Measurements from ENCODE around the gene TAF4B. TPM values are rescaled to one million over a fixed set of nuclear protein-coding genes. Genes with fewer than 3 reads are reported as not detected.
"Not testable (repeated sequence)": the region's sequence is repeated elsewhere in the genome, so short reads cannot be mapped to it uniquely, and the experiment has no call there.

Gene TAF4B
- total and polyA plus RNA-seq, 12 donors, result 0.73 to 1.8 (median 1.5) TPM

DNA sequence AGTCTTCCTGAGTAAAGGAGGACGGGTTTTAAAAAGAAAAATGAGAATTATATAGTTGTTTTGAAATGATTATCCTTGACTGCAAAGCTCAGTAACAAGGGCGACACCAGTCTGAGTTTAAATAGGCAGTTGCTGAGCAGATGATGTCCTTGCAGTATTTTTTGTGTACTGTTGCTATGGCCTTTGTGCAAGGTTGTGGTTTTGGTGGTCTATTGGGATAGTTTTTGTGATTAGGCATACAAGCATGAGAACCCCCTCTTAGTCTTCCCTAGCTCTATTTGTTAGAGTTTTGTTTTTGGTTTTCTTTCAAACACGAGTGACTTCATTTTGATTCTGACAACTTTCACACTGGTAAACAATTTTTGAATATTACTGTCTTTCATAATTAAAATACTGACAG lies 64.1 kb downstream of the TAF4B start:
- WGBS, 2 donors, result 90 to 92% methylated on average over 3 of the region's 3 CpGs
- Histone ChIP-seq H3K36me3 (peaks cover 0 to 19% (median 0%) of the 10 kb centered on the region in 9 donors), H3K9me3 (no peaks in the 10 kb centered on the region)

DNA sequence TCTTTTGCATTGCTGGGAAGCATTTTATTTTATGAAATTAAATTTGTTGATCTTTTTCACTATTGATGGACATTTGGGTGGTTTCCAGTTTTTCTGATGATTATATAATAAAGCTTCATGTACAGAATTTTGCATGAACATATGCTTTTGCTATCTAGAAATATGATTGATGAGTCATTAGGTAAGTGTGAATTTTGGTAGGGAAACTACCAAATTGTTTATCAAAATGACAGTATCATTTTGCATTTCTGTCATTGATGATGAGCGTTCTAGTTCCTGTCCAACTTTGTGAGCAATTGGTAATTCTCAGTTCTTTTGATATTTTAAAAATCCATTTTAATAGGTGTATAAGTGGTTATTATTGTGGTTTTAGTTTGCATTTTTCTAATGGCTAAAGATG lies 67.7 kb downstream of the TAF4B start:
- WGBS, 2 donors, result 87 to 92% methylated on average over 1 of the region's 1 CpG
- Histone ChIP-seq H3K27ac (no peak overlapping the region), H3K36me3 (peaks cover 0 to 3% (median 0%) of the 10 kb centered on the region in 9 donors), H3K9me3 (no peaks in the 10 kb centered on the region), H3K27me3 (no peaks in the 10 kb centered on the region), H3K4me3 (no peak overlapping the region), H3K4me1 (no peaks in the 10 kb centered on the region)
- intact Hi-C loops (cut with DNase I), result no loop called here
- TF ChIP-seq, protein P1, sequence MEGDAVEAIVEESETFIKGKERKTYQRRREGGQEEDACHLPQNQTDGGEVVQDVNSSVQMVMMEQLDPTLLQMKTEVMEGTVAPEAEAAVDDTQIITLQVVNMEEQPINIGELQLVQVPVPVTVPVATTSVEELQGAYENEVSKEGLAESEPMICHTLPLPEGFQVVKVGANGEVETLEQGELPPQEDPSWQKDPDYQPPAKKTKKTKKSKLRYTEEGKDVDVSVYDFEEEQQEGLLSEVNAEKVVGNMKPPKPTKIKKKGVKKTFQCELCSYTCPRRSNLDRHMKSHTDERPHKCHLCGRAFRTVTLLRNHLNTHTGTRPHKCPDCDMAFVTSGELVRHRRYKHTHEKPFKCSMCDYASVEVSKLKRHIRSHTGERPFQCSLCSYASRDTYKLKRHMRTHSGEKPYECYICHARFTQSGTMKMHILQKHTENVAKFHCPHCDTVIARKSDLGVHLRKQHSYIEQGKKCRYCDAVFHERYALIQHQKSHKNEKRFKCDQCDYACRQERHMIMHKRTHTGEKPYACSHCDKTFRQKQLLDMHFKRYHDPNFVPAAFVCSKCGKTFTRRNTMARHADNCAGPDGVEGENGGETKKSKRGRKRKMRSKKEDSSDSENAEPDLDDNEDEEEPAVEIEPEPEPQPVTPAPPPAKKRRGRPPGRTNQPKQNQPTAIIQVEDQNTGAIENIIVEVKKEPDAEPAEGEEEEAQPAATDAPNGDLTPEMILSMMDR (IDR thresholded peaks at IDR 0.05), result no peak
- ATAC-seq (no peak), DNase-seq (no peak)

More for the DNA sequence above, 64.1 kb downstream of the TAF4B start:
- intact Hi-C loops (cut with DNase I), result no loop called here
- DNase-seq, result no peak
- Histone ChIP-seq H3K4me1 (no peaks in the 10 kb centered on the region), H3K27me3 (no peaks in the 10 kb centered on the region), H3K27ac (no peak overlapping the region), H3K4me3 (no peak overlapping the region)
- ATAC-seq, result no peak
- TF ChIP-seq, protein P1 (IDR thresholded peaks at IDR 0.05), result no peak

DNA sequence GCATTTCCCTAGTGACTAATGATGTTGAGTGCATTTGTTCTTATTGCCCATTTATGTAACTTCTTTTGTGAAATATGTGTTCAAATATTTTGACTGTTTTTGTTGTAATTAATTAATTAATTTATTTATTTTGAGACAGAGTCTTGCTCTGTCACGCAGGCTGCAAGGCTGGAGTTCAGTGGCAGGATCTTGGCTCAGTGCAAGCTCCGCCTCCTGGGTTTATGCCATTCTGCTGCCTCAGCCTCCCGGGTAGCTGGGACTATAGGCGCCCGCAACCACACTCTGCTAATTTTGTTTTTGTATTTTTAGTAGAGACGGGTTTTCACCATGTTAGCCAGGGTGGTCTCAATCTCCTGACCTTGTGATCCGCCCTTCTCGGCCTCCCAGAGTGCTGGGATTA lies 71.9 kb downstream of the TAF4B start:
- TF ChIP-seq, protein P1 (IDR thresholded peaks at IDR 0.05), result no peak
- no peak for ATAC-seq
- Histone ChIP-seq H3K9me3 (no peaks in the 10 kb centered on the region), H3K36me3 (peaks cover 0 to 1% (median 0%) of the 10 kb centered on the region in 9 donors), H3K4me3 (no peak overlapping the region), H3K4me1 (no peaks in the 10 kb centered on the region), H3K27ac (no peak overlapping the region), H3K27me3 (no peaks in the 10 kb centered on the region)
- WGBS, 2 donors, result 93 to 95% methylated on average over 8 of the region's 8 CpGs
- intact Hi-C loops (cut with DNase I), result no loop called here
- DNase-seq, result no peak

DNA sequence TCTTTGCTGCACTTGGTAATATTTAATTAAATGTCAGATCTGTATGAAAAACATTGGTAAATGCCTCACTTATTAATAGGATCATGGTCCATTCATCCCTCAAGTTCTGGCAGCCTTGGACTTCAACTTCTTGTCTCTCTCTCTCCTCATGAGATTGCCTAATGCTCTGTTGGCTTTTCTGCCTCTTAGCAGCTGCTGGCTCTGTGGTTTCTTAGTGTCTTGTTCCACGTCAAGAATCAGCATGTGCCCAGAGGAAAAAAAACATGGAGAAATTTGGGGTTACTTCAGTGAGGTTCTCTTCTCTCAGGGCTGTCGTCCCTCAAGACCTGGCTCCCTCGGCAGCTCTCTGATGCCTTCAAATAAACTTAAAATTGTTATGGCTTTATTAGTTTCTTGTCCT lies 75.4 kb downstream of the TAF4B start:
- peak in 1 of 8 donors; percentile 16 for ATAC-seq
- intact Hi-C loops (cut with DNase I), result loop anchor here in 3 of 10 donors (10.0 kb wide), 3 partner anchors 353 to 503 kb away; no protein-coding TSS in a partner anchor

DNA sequence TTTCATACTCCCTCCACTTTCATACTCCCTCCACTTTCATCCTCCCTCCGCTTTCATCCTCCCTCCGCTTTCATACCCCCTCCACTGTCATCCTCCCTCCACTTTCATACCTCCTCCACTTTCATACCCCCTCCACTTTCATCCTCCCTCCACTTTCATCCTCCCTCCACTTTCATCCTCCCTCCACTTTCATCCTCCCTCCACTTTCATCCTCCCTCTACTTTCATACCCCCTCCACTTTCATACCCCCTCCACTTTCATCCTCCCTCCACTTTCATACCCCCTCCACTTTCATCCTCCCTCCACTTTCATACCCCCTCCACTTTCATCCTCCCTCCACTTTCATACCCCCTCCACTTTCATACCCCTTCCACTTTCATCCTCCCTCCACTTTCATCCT lies 77.0 kb downstream of the TAF4B start:
- not testable (repeated sequence) for H3K9me3 ChIP-seq, H3K27ac ChIP-seq, H3K27me3 ChIP-seq, H3K4me3 ChIP-seq, H3K36me3 ChIP-seq, H3K4me1 ChIP-seq, DNase-seq, ATAC-seq
- intact Hi-C loops (cut with DNase I), result loop anchor here in 3 of 10 donors (10.0 kb wide), 3 partner anchors 352 to 502 kb away; no protein-coding TSS in a partner anchor
- 84 to 100% methylated on average over 2 of the region's 2 CpGs for WGBS, 2 donors

More for the DNA sequence above, 75.4 kb downstream of the TAF4B start:
- no peak for DNase-seq
- TF ChIP-seq, protein P1 (IDR thresholded peaks at IDR 0.05), result no peak
- no peaks in the 10 kb centered on the region for H3K9me3 ChIP-seq
- H3K4me1 ChIP-seq, result no peaks in the 10 kb centered on the region
- no peak overlapping the region for H3K27ac ChIP-seq
- no peaks in the 10 kb centered on the region for H3K36me3 ChIP-seq
- H3K27me3 ChIP-seq, result no peaks in the 10 kb centered on the region
- WGBS, 2 donors, result 57 to 64% methylated on average over 3 of the region's 3 CpGs
- no peak overlapping the region for H3K4me3 ChIP-seq

Data from heart right ventricle (tissue), 16 donors.